Endodermal cell (in vitro differentiated cells): Measurements from ENCODE around the gene ANKH. TPM values are rescaled to one million over a fixed set of nuclear protein-coding genes. Genes with fewer than 3 reads are reported as not detected.

Experiments
- DNase-seq: peaks from one replicate; pipeline ENCODE4 v3.0.0-alpha.2; 2017
- H3K27ac ChIP-seq: 2 replicates; pipeline ENCODE4 v1.5.1; 2013; ENCODE audit warnings: mild to moderate bottlenecking, low read depth, low read length, moderate library complexity
- H3K27me3 ChIP-seq: 2 replicates; pipeline ENCODE4 v1.6.1; 2013; ENCODE audit warnings: mild to moderate bottlenecking, low read length, moderate library complexity; ENCODE audit not compliant: insufficient read depth, control insufficient read depth, poor library complexity, severe bottlenecking
- H3K36me3 ChIP-seq: 2 replicates; pipeline ENCODE4 v1.7.0; 2013; ENCODE audit warnings: mild to moderate bottlenecking, low read length, moderate library complexity; ENCODE audit not compliant: control insufficient read depth, insufficient read depth
- H3K4me1 ChIP-seq: one replicate; pipeline ENCODE4 v1.7.0; 2013; ENCODE audit warnings: low read length; ENCODE audit not compliant: control insufficient read depth, insufficient read depth
- H3K4me3 ChIP-seq: 2 replicates; pipeline ENCODE4 v1.5.1; 2013; ENCODE audit warnings: mild to moderate bottlenecking, low read length, moderate library complexity
- H3K9ac ChIP-seq: 2 replicates; pipeline ENCODE4 v1.6.1; 2013; ENCODE audit warnings: mild to moderate bottlenecking, low read length, moderate library complexity; ENCODE audit not compliant: poor library complexity, severe bottlenecking; ENCODE audit errors: extremely low read depth
- H3K9me3 ChIP-seq: 2 replicates; pipeline ENCODE4 v1.6.1; 2013; ENCODE audit warnings: mild to moderate bottlenecking, low read length, moderate library complexity; ENCODE audit not compliant: control insufficient read depth
- H3K27ac Mint-ChIP-seq: 2 replicates; pipeline ENCODE4 v1.8.0; 2020; ENCODE audit warnings: mixed read lengths
- H3K27me3 Mint-ChIP-seq: 2 replicates; pipeline ENCODE4 v1.8.0; 2021; ENCODE audit warnings: mild to moderate bottlenecking, mixed read lengths; ENCODE audit not compliant: insufficient read depth
- H3K36me3 Mint-ChIP-seq: 2 replicates; pipeline ENCODE4 v1.8.0; 2020; ENCODE audit warnings: low read depth, mixed read lengths
- H3K4me1 Mint-ChIP-seq: 2 replicates; pipeline ENCODE4 v1.8.0; 2020; ENCODE audit warnings: mixed read lengths
- H3K4me3 Mint-ChIP-seq: 2 replicates; pipeline ENCODE4 v1.8.0; 2020; ENCODE audit warnings: mild to moderate bottlenecking, moderate library complexity, mixed read lengths
- H3K9me3 Mint-ChIP-seq: 2 replicates; pipeline ENCODE4 v1.8.0; 2020; ENCODE audit warnings: mild to moderate bottlenecking, mixed read lengths
- WGBS, 2 experiments: methylation state at CpG; one replicate each; pipeline versions ENCODE4 v1.1.5 to v1.1.7; 2013; ENCODE audit warnings: missing lambda C conversion rate in 2 of 2, mixed read lengths in 1 of 2; ENCODE audit not compliant: insufficient coverage in 1 of 2, insufficient read length in 1 of 2; 5-methylcytosine and 5-hydroxymethylcytosine counted together
- total RNA-seq, 2 donors: library from RNA; stranded (reverse); fragmentation: NEBNext Ultra II Directional in 1 of 2; extraction: Animal tissue kit (Norgen Biotek cat#: 25700) in 1 of 2; gene quantifications; 2 replicates in 1 of 2; 3 replicates in 1 of 2; pipeline ENCODE4 v1.2.1, GENCODE V29; 2021
- TF ChIP-seq, protein P1 (sequence below): fragments of 200-600 bp; sonication (generic); conservative IDR thresholded peaks from 2 replicates; pipeline ENCODE4 v1.5.0; 2021; ENCODE audit warnings: antibody characterized with exemption, mild to moderate bottlenecking

The ANKH gene
- total RNA-seq, 2 donors from 2014 or later: 26.5 to 43.4 TPM

DNA sequence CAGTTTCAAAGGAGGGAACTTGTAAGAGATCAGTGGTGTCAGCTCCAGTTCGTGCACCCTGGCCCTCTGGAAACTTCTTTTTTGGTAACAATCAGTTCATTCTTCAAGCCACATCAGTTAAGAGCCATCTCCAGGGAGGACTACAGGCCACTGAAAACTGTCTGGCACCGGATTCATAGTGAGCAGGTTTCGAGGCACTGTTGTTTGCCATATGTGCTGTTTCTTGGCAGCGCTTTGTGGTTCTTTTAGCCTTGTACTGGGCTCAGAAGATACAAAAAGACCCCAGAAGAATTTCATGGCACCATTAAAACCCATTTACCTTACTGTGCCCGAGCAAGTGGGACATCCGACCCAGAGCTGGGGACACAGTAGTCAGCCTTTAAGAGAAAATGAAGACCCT, 138.6 kb downstream of the ANKH start:
- Mint-ChIP-seq H3K4me1 (peaks cover 18% of the 10 kb centered on the region), H3K4me3 (no peak overlapping the region)
- 89 to 100% methylated on average over 4 to 6 of the region's 6 CpGs for WGBS, 2 experiments

DNA sequence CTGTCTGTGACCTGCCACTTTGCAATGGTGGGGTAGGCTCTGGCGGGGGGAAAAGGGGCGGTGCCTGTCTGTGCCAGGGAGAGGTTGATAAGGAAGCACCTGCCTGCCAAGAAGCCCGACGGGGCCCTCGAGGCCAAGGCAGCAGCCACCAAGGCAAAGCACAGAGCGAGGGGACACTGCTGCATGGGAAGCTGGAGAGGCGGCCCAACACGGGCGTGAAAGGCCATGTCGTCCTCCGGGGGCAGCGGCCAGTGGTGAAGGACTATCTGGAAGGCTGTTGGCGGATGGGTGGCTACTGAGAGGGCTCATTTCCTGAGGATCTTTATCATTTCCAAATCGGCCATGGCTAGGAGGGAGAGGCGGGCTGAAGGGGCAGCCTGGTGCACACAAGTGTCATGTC, 140.7 kb downstream of the ANKH start:
- 93 to 97% methylated on average over 7 to 15 of the region's 15 CpGs for WGBS, 2 experiments
- H3K36me3 Mint-ChIP-seq: no peaks in the 10 kb centered on the region
- Histone ChIP-seq H3K4me1 (peaks cover 17% of the 10 kb centered on the region), H3K27ac (no peak overlapping the region), H3K9me3 (no peaks in the 10 kb centered on the region), H3K9ac (no peak overlapping the region), H3K4me3 (no peak overlapping the region), H3K27me3 (no peaks in the 10 kb centered on the region), H3K36me3 (no peaks in the 10 kb centered on the region)
- H3K4me3 Mint-ChIP-seq: no peak overlapping the region
- no peaks in the 10 kb centered on the region for H3K27me3 Mint-ChIP-seq
- peaks cover 33% of the 10 kb centered on the region for H3K4me1 Mint-ChIP-seq
- no peak for DNase-seq
- no peaks in the 10 kb centered on the region for H3K9me3 Mint-ChIP-seq
- TF ChIP-seq, protein P1, sequence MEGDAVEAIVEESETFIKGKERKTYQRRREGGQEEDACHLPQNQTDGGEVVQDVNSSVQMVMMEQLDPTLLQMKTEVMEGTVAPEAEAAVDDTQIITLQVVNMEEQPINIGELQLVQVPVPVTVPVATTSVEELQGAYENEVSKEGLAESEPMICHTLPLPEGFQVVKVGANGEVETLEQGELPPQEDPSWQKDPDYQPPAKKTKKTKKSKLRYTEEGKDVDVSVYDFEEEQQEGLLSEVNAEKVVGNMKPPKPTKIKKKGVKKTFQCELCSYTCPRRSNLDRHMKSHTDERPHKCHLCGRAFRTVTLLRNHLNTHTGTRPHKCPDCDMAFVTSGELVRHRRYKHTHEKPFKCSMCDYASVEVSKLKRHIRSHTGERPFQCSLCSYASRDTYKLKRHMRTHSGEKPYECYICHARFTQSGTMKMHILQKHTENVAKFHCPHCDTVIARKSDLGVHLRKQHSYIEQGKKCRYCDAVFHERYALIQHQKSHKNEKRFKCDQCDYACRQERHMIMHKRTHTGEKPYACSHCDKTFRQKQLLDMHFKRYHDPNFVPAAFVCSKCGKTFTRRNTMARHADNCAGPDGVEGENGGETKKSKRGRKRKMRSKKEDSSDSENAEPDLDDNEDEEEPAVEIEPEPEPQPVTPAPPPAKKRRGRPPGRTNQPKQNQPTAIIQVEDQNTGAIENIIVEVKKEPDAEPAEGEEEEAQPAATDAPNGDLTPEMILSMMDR: peak; percentile 35
- H3K27ac Mint-ChIP-seq: no peak overlapping the region

More for the DNA sequence above, 138.6 kb downstream of the ANKH start:
- no peak for DNase-seq
- H3K9me3 Mint-ChIP-seq: no peaks in the 10 kb centered on the region
- no peaks in the 10 kb centered on the region for H3K36me3 Mint-ChIP-seq
- Histone ChIP-seq H3K36me3 (no peaks in the 10 kb centered on the region), H3K9ac (no peak overlapping the region), H3K9me3 (no peaks in the 10 kb centered on the region), H3K4me3 (no peak overlapping the region), H3K27me3 (no peaks in the 10 kb centered on the region), H3K27ac (no peak overlapping the region), H3K4me1 (peaks cover 8% of the 10 kb centered on the region)
- H3K27ac Mint-ChIP-seq: no peak overlapping the region
- TF ChIP-seq, protein P1: no peak
- no peaks in the 10 kb centered on the region for H3K27me3 Mint-ChIP-seq

DNA sequence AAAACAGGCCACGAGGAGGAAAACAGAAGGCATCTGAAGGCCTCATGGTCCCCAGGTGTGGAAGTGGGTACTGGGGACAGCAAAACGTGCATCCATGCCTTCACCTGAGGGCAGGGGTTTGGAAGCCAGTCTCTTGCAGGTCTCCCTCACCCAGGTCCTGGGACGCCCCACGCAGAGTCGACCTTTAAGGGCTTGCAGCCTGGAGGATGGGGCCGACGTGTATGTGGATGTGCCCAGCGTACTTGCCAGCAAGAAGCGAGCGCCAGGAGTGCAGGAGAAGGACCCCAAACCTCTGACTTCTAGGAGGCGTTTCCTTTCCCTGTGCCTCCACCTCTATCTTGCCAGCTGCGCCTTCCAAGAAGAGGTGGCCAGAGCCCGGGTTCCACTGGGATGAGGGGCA, 141.1 kb downstream of the ANKH start:
- no peak overlapping the region for H3K9ac ChIP-seq
- TF ChIP-seq, protein P1: no peak
- H3K27me3 Mint-ChIP-seq: no peaks in the 10 kb centered on the region
- H3K27ac Mint-ChIP-seq: peak overlapping the region; percentile 26
- no peaks in the 10 kb centered on the region for H3K27me3 ChIP-seq
- H3K27ac ChIP-seq: no peak overlapping the region
- H3K36me3 Mint-ChIP-seq: no peaks in the 10 kb centered on the region
- H3K9me3 Mint-ChIP-seq: no peaks in the 10 kb centered on the region
- no peak overlapping the region for H3K4me3 Mint-ChIP-seq
- H3K36me3 ChIP-seq: no peaks in the 10 kb centered on the region
- H3K9me3 ChIP-seq: no peaks in the 10 kb centered on the region
- DNase-seq: no peak
- no peak overlapping the region for H3K4me3 ChIP-seq
- peaks cover 17% of the 10 kb centered on the region for H3K4me1 ChIP-seq
- H3K4me1 Mint-ChIP-seq: peaks cover 34% of the 10 kb centered on the region
- 97 to 100% methylated on average over 2 to 13 of the region's 13 CpGs for WGBS, 2 experiments
